WI38 (cell line): Measurements from ENCODE around the gene TMEM196.

Experiments used
- H3K4me3 ChIP-seq: 2 replicates; pipeline ENCODE4 v1.5.1; 2011; ENCODE audit warnings: low read depth, mild to moderate bottlenecking, control low read depth, low read length
- TF ChIP-seq, protein P1 (sequence below): IDR thresholded peaks from 2 replicates; pipeline ENCODE4 v1.5.1; 2012; ENCODE audit warnings: low read depth, mild to moderate bottlenecking, control low read depth, low read length

TMEM196 gene

DNA sequence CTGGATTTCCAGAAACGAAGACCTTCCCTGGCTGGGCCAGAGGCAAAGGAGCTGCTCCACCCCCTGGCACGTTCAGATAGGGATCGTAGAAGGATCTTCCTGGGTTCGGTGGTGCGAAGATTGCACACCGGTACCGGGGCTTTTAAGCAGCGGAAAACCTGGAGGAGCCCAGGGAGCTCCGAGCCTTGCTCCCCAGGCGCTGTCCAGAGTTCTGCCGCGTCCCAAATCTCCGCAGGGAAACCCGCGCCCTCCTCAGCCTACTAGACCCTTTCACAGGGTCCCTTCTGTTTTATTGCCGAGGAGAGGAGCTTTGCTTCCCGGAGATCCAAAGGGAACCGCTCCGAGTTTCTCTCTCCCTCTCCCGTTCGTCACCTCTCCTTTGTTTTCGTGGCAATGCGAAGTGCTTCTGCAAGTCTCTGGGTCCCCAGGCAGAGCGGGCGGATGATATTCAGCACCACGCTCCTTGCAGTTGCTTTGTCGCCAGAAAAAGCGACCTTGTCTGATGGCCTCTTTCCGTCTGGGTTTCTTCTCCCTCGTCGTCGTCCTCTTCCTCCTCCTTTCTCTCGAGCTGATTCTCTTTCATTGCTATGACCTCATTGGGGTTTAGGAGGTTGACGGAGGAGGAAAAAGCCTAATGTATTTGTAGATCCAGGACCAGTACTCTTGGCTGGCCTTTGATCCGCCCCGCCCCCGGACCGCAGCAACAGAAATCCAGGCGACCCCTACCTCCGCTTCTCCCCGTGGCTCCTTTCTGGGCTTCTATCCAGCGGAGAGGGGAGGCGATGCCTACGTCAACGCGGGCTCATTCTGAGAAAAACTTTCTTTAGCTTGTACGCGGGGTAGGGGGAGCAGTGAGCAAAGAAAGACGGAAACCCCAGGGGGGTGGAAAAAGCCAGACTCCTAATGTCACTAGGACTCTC lies at the start of gene TMEM196:
Gene TMEM196 (minus strand): TSS at position 777 of the 920 bp plus-strand sequence. CDS start 921 bp downstream, outside the sequence.
- no peak within 1 kb of the TSS for H3K4me3 ChIP-seq
- TF ChIP-seq, protein P1, sequence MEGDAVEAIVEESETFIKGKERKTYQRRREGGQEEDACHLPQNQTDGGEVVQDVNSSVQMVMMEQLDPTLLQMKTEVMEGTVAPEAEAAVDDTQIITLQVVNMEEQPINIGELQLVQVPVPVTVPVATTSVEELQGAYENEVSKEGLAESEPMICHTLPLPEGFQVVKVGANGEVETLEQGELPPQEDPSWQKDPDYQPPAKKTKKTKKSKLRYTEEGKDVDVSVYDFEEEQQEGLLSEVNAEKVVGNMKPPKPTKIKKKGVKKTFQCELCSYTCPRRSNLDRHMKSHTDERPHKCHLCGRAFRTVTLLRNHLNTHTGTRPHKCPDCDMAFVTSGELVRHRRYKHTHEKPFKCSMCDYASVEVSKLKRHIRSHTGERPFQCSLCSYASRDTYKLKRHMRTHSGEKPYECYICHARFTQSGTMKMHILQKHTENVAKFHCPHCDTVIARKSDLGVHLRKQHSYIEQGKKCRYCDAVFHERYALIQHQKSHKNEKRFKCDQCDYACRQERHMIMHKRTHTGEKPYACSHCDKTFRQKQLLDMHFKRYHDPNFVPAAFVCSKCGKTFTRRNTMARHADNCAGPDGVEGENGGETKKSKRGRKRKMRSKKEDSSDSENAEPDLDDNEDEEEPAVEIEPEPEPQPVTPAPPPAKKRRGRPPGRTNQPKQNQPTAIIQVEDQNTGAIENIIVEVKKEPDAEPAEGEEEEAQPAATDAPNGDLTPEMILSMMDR: no peak

DNA sequence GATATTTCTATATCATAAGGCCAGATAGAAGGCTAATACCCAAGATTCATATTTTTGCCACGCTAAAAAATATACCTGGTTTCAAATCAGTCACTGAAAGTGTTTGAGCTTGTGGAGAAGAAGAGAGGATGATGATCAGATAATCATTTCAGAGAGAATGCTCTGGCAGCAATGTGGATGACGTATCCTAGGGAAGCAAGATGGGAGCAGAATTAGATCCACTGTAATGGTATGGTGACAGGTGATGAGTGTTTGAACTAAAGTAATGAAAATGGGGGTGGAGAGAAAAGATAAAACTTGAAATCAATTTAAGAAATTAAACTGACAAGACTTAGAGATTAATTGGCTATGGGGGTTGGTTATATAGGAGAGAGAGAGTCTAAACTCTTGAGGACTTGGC lies 42.7 kb upstream of the TMEM196 start:
- TF ChIP-seq, protein P1: no peak
- H3K4me3 ChIP-seq: no peak overlapping the region

DNA sequence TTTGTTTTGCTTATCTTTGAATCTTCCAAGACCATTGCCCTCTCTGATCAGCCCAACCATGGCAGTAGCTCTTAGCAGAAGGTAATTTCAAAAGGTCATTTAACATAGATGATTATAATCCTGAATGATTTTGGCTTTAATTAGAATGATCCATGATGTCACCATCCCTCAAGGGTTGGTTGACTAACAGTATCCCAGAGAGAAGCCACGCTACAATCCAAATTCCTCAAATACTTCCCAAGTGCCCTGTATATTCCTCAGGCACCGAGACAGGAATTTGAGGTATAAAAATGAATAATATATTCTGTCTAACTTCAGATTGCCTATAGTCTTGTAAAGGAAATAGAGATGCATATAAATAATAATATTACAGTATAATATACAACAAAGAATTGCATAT lies 42.1 kb upstream of the TMEM196 start:
- H3K4me3 ChIP-seq: no peak overlapping the region
- TF ChIP-seq, protein P1: no peak

DNA sequence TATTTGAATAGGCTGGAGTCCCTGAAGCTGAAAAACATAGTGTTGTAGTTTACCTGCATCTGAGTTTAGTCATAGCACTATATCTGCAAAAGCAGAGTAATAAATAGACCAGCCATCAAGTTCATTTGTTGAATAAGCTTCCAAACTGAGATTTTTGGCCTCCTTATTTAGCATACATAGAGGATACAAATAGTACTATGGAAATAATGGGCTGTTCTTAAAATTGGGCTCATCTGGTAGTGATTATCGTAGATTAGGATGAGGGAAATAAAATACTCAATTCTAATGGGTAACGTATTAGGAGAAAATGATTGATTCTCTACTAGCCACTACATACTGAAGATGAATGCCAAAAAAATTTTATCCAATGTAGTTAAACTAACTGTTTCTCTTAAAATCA lies 41.4 kb upstream of the TMEM196 start:
- TF ChIP-seq, protein P1: no peak
- no peak overlapping the region for H3K4me3 ChIP-seq

DNA sequence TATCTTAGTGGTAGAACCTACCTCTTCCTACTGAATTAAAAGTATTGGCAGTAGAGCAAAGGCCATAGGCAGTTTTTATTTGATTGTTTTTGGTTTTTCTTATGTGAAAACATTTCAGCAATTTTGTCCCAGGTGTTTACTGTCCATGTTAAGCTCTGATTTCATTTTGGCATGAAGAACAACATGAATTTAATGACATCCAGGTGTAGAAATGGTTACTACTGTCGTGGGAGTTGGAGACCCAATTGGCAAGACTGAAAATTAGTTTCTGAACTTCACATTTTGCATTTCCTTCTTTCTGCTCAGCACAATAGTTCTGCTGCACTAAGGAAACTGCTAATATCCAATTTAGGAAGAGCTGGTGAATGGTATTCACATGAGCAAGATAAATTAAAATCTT lies 38.0 kb upstream of the TMEM196 start:
- H3K4me3 ChIP-seq: no peak overlapping the region
- TF ChIP-seq, protein P1: no peak

DNA sequence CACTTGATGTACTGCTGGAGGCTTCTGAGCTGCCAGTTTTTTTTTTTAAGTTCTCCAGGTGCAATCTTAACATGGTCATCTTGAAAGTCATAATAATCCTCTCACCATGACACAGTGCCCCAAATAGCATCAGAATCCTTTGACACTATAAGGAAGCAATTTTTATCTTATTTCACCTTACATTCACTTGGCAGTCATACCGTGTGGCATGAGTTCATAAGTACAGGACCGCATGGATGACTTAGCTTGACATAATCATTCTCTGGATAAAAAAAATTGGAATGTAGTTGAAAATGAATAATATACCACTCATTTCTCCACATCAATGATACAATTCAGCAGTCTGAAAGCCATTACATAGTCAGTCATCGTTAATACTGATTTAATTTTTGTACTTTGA lies 25.6 kb upstream of the TMEM196 start:
- H3K4me3 ChIP-seq: no peak overlapping the region
- TF ChIP-seq, protein P1: no peak

DNA sequence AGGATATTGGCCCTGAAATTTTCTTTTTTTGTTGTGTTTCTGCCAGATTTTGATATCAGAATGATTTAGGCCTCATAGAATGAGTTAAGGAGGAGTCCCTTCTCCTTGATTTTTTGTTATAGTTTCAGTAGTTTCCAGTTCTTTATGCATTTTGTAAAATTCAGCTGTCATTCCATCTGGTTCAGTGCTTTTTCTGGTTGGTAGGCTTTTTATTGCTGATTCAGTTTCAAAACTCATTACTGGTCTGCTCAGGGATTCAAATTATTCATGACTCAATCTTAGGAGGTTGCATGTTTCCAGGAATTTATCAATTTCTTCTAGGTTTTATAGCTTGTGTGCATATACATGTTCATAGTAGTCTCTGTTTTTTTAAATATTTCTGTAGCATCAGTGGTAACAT lies 10.1 kb upstream of the TMEM196 start:
- TF ChIP-seq, protein P1: no peak
- no peak overlapping the region for H3K4me3 ChIP-seq
